GM12892 (cell line): ENCODE data around the gene CEP128.

ENCODE experiments used
- POLR2A ChIP-seq: IDR thresholded peaks from 2 replicates; pipeline ENCODE4 v1.6.1; 2011; ENCODE audit warnings: low read depth, low read length, control low read depth
- POLR2AphosphoS5 ChIP-seq: IDR thresholded peaks from 2 replicates; pipeline ENCODE4 v1.6.1; 2011; ENCODE audit warnings: low read depth, low read length, control low read depth
- TAF1 ChIP-seq: IDR thresholded peaks from 2 replicates; pipeline ENCODE4 v1.6.1; 2011; ENCODE audit warnings: low read depth, mild to moderate bottlenecking, control low read depth, low read length, borderline replicate concordance

- no peak for TF ChIP-seq POLR2AphosphoS5
- no peak for TF ChIP-seq POLR2A
- no peak for TF ChIP-seq TAF1
Observed at GRCh38 chr14:80584744-80585505, 356.6 kb downstream of the CEP128 start.
